ENCODE data around the gene ISLR.

GRCh38 chr15:74193299-74193718 lies 19.8 kb downstream of the ISLR start:
- no peak for TF ChIP-seq POLR2A (IDR thresholded peaks at IDR 0.05; ENCODE audit: low read length)
- no peak for TF ChIP-seq GATA1 (IDR thresholded peaks at IDR 0.05; ENCODE audit: low read depth, low read length)
